Panc1 (cell line): ENCODE data around the gene PON2.
"Not testable (repeated sequence)": the region's sequence is repeated elsewhere in the genome, so short reads cannot be mapped to it uniquely, and the experiment has no call there.

ENCODE experiments used
- POLR2AphosphoS5 ChIP-seq: IDR thresholded peaks from 2 replicates; pipeline ENCODE4 v1.6.1; 2012; ENCODE audit warnings: mild to moderate bottlenecking, low read depth, low read length, moderate library complexity
- REST ChIP-seq, 2 experiments: IDR thresholded peaks; 2 replicates each; pipeline ENCODE4 v1.6.1; 2011 to 2012; ENCODE audit warnings: low read depth in 2 of 2, control low read depth in 1 of 2, low read length in 1 of 2, mild to moderate bottlenecking in 1 of 2, moderate library complexity in 1 of 2; ENCODE audit not compliant: insufficient read depth in 1 of 2
- TF ChIP-seq, protein P1 (sequence below): fragments of 450-650 bp; IDR thresholded peaks from 2 replicates; pipeline ENCODE4 v1.5.1; 2017; ENCODE audit warnings: mild to moderate bottlenecking

DNA sequence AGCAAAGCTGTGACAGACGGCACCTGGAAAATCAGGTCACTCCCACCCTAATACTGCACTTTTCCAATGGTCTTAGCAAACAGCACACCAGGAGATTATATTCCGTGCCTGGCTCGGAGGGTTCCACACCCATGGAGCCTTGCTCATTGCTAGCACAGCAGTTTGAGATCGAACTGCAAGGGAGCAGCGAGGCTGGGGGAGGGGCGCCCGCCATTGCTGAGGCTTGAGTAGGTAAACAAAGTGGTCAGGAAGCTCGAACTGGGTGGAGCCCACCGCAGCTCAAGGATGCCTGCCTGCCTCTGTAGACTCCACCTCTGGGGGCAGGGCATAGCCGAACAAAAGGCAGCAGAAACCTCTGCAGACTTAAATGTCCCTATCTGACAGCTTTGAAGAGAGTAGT is 55.4 kb downstream of the PON2 start:
- TF ChIP-seq, protein P1, sequence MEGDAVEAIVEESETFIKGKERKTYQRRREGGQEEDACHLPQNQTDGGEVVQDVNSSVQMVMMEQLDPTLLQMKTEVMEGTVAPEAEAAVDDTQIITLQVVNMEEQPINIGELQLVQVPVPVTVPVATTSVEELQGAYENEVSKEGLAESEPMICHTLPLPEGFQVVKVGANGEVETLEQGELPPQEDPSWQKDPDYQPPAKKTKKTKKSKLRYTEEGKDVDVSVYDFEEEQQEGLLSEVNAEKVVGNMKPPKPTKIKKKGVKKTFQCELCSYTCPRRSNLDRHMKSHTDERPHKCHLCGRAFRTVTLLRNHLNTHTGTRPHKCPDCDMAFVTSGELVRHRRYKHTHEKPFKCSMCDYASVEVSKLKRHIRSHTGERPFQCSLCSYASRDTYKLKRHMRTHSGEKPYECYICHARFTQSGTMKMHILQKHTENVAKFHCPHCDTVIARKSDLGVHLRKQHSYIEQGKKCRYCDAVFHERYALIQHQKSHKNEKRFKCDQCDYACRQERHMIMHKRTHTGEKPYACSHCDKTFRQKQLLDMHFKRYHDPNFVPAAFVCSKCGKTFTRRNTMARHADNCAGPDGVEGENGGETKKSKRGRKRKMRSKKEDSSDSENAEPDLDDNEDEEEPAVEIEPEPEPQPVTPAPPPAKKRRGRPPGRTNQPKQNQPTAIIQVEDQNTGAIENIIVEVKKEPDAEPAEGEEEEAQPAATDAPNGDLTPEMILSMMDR = not testable (repeated sequence)
- TF ChIP-seq POLR2AphosphoS5; REST (IDR thresholded peaks at IDR 0.05; ENCODE audit: insufficient read depth in 1 of 2, low read depth in 2 of 2, low read length in 1 of 2): not testable (repeated sequence)
